Upper lobe of left lung (tissue), 6 donors: ENCODE results near the gene GSK3A. TPM values are rescaled to one million over a fixed set of nuclear protein-coding genes. Genes with fewer than 3 reads are reported as not detected.

ENCODE experiments used
- ATAC-seq, 2 donors: fragments of 200-7000 bp; cut with Tn5 transposase; one replicate each; pipeline ENCODE4 v1.9.1; 2022; ENCODE audit warnings: mild to moderate bottlenecking in 2 of 2, moderate library complexity in 2 of 2; ENCODE audit not compliant: low FRiP score in 2 of 2
- DNase-seq, 2 donors: peaks; one replicate each; pipeline ENCODE4 v3.0.0-alpha.2; 2019 to 2020
- H3K27ac ChIP-seq, 4 donors: fragments of 200-600 bp; sonication (generic); one replicate each; pipeline ENCODE4 v1.5.1; 2016 to 2019
- H3K27me3 ChIP-seq, 4 donors: fragments of 200-600 bp; sonication (generic); one replicate each; pipeline ENCODE4 v1.5.1; 2017 to 2019
- H3K36me3 ChIP-seq, 4 donors: fragments of 200-600 bp; sonication (generic); one replicate each; pipeline ENCODE4 v1.5.1; 2016 to 2019
- H3K4me1 ChIP-seq, 4 donors: fragments of 200-600 bp; sonication (generic); one replicate each; pipeline ENCODE4 v1.5.1; 2018 to 2019
- H3K4me3 ChIP-seq, 4 donors: fragments of 200-600 bp; sonication (generic); one replicate each; pipeline ENCODE4 v1.5.1; 2017 to 2019; ENCODE audit warnings: mild to moderate bottlenecking in 2 of 4, moderate library complexity in 1 of 4
- H3K9me3 ChIP-seq, 4 donors: fragments of 200-600 bp; sonication (generic); one replicate each; pipeline ENCODE4 v1.5.1; 2018 to 2019
- CTCF ChIP-seq, 6 experiments: fragments of 450-650 bp in 4 of 6; fragments of 200-600 bp in 2 of 6; sonication (generic) in 2 of 6; IDR thresholded peaks; one replicate each; pipeline ENCODE4 v1.5.1; 2016 to 2019; ENCODE audit warnings: antibody characterized with exemption in 6 of 6
- EP300 ChIP-seq, 4 donors: sonication (generic); formaldehyde crosslinking; IDR thresholded peaks; one replicate each; pipeline ENCODE4 v1.5.1; 2017; ENCODE audit warnings: antibody characterized with exemption in 4 of 4, control low read depth in 2 of 4
- POLR2A ChIP-seq, 4 donors: fragments of 450-650 bp; IDR thresholded peaks; one replicate each; pipeline ENCODE4 v1.5.1; 2016 to 2017; ENCODE audit warnings: antibody characterized with exemption in 4 of 4, mild to moderate bottlenecking in 2 of 4
- POLR2AphosphoS5 ChIP-seq, 2 donors: sonication (generic); formaldehyde crosslinking; IDR thresholded peaks; one replicate each; pipeline ENCODE4 v1.5.1; 2017; ENCODE audit warnings: antibody characterized with exemption in 2 of 2
- WGBS, 2 donors: methylation state at CpG; one replicate each; pipeline ENCODE4 v1.1.5; 2017 to 2018; 5-methylcytosine and 5-hydroxymethylcytosine counted together
- total RNA-seq, 6 donors: library from RNA; depleted of rRNA in 4 of 6; stranded (reverse); fragments of >200 nt in 4 of 6; gene quantifications; one replicate each; pipeline versions ENCODE4 v1.1.0 to v1.2.1, GENCODE V29; 2016 to 2021
- donor health status: DM: no; HTN: no; CAD: no; lungs with moderate emphysema.
- donor health status: DM: no; HTN: yes; CAD: no; lungs with severe emphysema.

GSK3A gene
- total RNA-seq, 6 donors from 2014 or later: 33.2 to 46.9 (median 39.1) TPM

- H3K27me3 ChIP-seq: no peaks in the 10 kb centered on the region
- DNase-seq (no peak), ATAC-seq (no peak)
- no peak overlapping the region for H3K4me3 ChIP-seq
- no peak overlapping the region for H3K27ac ChIP-seq
- 57 to 75% methylated on average over 1 of the region's 1 CpG for WGBS, 2 donors
- H3K4me1 ChIP-seq: peaks cover 6 to 20% (median 15%) of the 10 kb centered on the region in 4 donors
- peaks cover 0 to 3% (median 0%) of the 10 kb centered on the region in 4 donors for H3K9me3 ChIP-seq
- TF ChIP-seq POLR2A (IDR thresholded peaks at IDR 0.05) (no peak), EP300 (IDR thresholded peaks at IDR 0.05) (no peak), POLR2AphosphoS5 (IDR thresholded peaks at IDR 0.05) (no peak), CTCF (IDR thresholded peaks at IDR 0.05) (no peak)
- H3K36me3 ChIP-seq: peaks cover 0 to 13% (median 7%) of the 10 kb centered on the region in 4 donors
These were observed 49.1 kb downstream of the GSK3A start for GRCh38 chr19:42193294-42193693.

GRCh38 chr19:42191855-42192254, 50.5 kb downstream of the GSK3A start:
- Histone ChIP-seq H3K4me1 (peaks cover 0 to 11% (median 4%) of the 10 kb centered on the region in 4 donors), H3K36me3 (peaks cover 0 to 1% (median 0%) of the 10 kb centered on the region in 4 donors), H3K4me3 (no peak overlapping the region), H3K27ac (no peak overlapping the region), H3K27me3 (no peaks in the 10 kb centered on the region), H3K9me3 (peaks cover 0 to 3% (median 0%) of the 10 kb centered on the region in 4 donors)
- 40 to 52% methylated on average over 3 of the region's 3 CpGs for WGBS, 2 donors
- peak; percentile 53 to 70 for ATAC-seq
- DNase-seq: peak in 1 of 2 donors; percentile 81
- TF ChIP-seq CTCF (IDR thresholded peaks at IDR 0.05) (no peak), POLR2AphosphoS5 (IDR thresholded peaks at IDR 0.05) (peak in 1 of 2 donors; percentile 23), EP300 (IDR thresholded peaks at IDR 0.05) (peak in 1 of 4 donors; percentile 95), POLR2A (IDR thresholded peaks at IDR 0.05) (no peak)

- no peak for DNase-seq
These were observed 51.1 kb downstream of the GSK3A start for GRCh38 chr19:42191330-42191729.

GRCh38 chr19:42189133-42189532, 53.3 kb downstream of the GSK3A start:
- peaks cover 0 to 15% (median 6%) of the 10 kb centered on the region in 4 donors for H3K4me1 ChIP-seq
- peaks cover 0 to 3% (median 0%) of the 10 kb centered on the region in 4 donors for H3K9me3 ChIP-seq
- ATAC-seq (no peak), DNase-seq (no peak)
- TF ChIP-seq POLR2AphosphoS5 (IDR thresholded peaks at IDR 0.05) (no peak), POLR2A (IDR thresholded peaks at IDR 0.05) (no peak), EP300 (IDR thresholded peaks at IDR 0.05) (no peak)
- H3K27ac ChIP-seq: no peak overlapping the region
- 74 to 85% methylated on average over 3 of the region's 3 CpGs for WGBS, 2 donors
- no peaks in the 10 kb centered on the region for H3K36me3 ChIP-seq
- no peaks in the 10 kb centered on the region for H3K27me3 ChIP-seq
- H3K4me3 ChIP-seq: no peak overlapping the region

More at GRCh38 chr19:42191330-42191729, 51.1 kb downstream of the GSK3A start:
- H3K4me3 ChIP-seq: no peak overlapping the region
- H3K27me3 ChIP-seq: no peaks in the 10 kb centered on the region
- WGBS, 2 donors: 70 to 94% methylated on average over 1 of the region's 1 CpG
- peaks cover 0 to 3% (median 0%) of the 10 kb centered on the region in 4 donors for H3K9me3 ChIP-seq
- no peak overlapping the region for H3K27ac ChIP-seq
- TF ChIP-seq POLR2A (IDR thresholded peaks at IDR 0.05) (no peak), CTCF (IDR thresholded peaks at IDR 0.05) (no peak), EP300 (IDR thresholded peaks at IDR 0.05) (no peak), POLR2AphosphoS5 (IDR thresholded peaks at IDR 0.05) (no peak)
- no peaks in the 10 kb centered on the region for H3K36me3 ChIP-seq
- peaks cover 0 to 11% (median 3%) of the 10 kb centered on the region in 4 donors for H3K4me1 ChIP-seq
- ATAC-seq: no peak

- no peak for DNase-seq
- no peak for ATAC-seq
- Histone ChIP-seq H3K27ac (no peak overlapping the region), H3K27me3 (no peaks in the 10 kb centered on the region), H3K36me3 (no peaks in the 10 kb centered on the region), H3K4me3 (no peak overlapping the region), H3K4me1 (peaks cover 0 to 15% (median 6%) of the 10 kb centered on the region in 4 donors), H3K9me3 (peaks cover 0 to 3% (median 0%) of the 10 kb centered on the region in 4 donors)
- TF ChIP-seq POLR2AphosphoS5 (IDR thresholded peaks at IDR 0.05): no peak
- TF ChIP-seq CTCF (IDR thresholded peaks at IDR 0.05): no peak
- WGBS, 2 donors: 55 to 67% methylated on average over 1 of the region's 1 CpG
These were observed 53.7 kb downstream of the GSK3A start for GRCh38 chr19:42188665-42189064.
